ENCODE results near the gene HEATR5B. TPM values are rescaled to one million over a fixed set of nuclear protein-coding genes. Genes with fewer than 3 reads are reported as not detected.
A peak's percentile ranks its signal among the peaks of the same experiment; 100 is the strongest.

HEATR5B gene
- polyA plus RNA-seq, 1 donor (not counting 4 experiments of a cell fraction or from before 2014, with no cell fraction given): 21.1 TPM

DNA sequence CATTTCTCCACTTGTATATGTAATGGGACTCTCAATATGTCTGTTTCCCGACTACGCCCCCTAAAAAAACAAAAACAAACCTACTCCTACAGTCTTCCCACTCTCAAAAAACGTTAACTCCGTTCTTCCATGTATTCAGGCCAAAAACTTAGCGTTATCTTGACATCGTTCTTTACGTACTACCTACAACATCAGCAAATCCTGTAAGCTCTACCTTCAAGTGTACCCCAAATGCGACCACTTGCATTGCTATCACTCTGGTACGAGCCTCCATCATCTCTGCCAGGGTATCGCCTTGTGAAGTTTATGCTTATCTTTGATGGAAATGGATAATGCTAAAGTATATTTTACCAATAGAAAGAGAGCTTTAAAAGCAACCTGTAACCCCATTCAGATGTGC, 625 bp upstream of the HEATR5B start:
- H4K20me1 ChIP-seq (ENCODE audit: control insufficient read depth, extremely low read depth, insufficient read depth, low read length): no peaks in the 10 kb centered on the region
- H3K9me3 ChIP-seq (ENCODE audit: control insufficient read depth, low read depth, low read length): no peaks in the 10 kb centered on the region
- H3K9ac ChIP-seq (ENCODE audit: control insufficient read depth, extremely low read depth, insufficient read depth, low read length): peak overlapping the region; percentile 86
- H3K36me3 ChIP-seq (ENCODE audit: control insufficient read depth in 2 of 2, extremely low read depth in 1 of 2, insufficient read depth in 2 of 2, low read length in 2 of 2): peaks cover 0 to 5% of the 10 kb centered on the region in 2 experiments
- peaks cover 17% of the 10 kb centered on the region for H3K4me1 ChIP-seq (ENCODE audit: control insufficient read depth, extremely low read depth, insufficient read depth, low read length)
- dilution Hi-C loops (cut with MboI; ENCODE audit: extremely low pct_ligation_motif_present, low sequenced_read_pairs): no loop called here
- H3K9me1 ChIP-seq (ENCODE audit: control insufficient read depth, extremely low read depth, insufficient read depth, low read length): no peaks in the 10 kb centered on the region
- peak overlapping the region; percentile 96 for H3K4me2 ChIP-seq (ENCODE audit: control insufficient read depth, extremely low read depth, insufficient read depth, low read depth, low read length)
- no peak for DNase-seq (ENCODE audit: low read depth, low spot score)
- no peak for FAIRE-seq
- H3K79me2 ChIP-seq (ENCODE audit: control insufficient read depth, insufficient read depth, low read length): peaks cover 20% of the 10 kb centered on the region
- peak overlapping the region; percentile 95 for H2AFZ ChIP-seq (ENCODE audit: control insufficient read depth, low read length)
- TF ChIP-seq EZH2 (IDR thresholded peaks at IDR 0.05; ENCODE audit: low read length): no peak
- TF ChIP-seq, protein P1, sequence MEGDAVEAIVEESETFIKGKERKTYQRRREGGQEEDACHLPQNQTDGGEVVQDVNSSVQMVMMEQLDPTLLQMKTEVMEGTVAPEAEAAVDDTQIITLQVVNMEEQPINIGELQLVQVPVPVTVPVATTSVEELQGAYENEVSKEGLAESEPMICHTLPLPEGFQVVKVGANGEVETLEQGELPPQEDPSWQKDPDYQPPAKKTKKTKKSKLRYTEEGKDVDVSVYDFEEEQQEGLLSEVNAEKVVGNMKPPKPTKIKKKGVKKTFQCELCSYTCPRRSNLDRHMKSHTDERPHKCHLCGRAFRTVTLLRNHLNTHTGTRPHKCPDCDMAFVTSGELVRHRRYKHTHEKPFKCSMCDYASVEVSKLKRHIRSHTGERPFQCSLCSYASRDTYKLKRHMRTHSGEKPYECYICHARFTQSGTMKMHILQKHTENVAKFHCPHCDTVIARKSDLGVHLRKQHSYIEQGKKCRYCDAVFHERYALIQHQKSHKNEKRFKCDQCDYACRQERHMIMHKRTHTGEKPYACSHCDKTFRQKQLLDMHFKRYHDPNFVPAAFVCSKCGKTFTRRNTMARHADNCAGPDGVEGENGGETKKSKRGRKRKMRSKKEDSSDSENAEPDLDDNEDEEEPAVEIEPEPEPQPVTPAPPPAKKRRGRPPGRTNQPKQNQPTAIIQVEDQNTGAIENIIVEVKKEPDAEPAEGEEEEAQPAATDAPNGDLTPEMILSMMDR (optimal IDR thresholded peaks at IDR 0.05 in 1 of 3, IDR thresholded peaks at IDR 0.05 in 1 of 3, conservative IDR thresholded peaks at IDR 0.05 in 1 of 3; ENCODE audit: extremely low read depth in 1 of 3, insufficient read depth in 2 of 3, low read length in 3 of 3): no peak
- no peaks in the 10 kb centered on the region for H3K27me3 ChIP-seq (ENCODE audit: control insufficient read depth, extremely low read depth, insufficient read depth, low read length)
- peak overlapping the region; percentile 81 to 96 (median 89) for H3K4me3 ChIP-seq (ENCODE audit: control insufficient read depth in 2 of 3, extremely low read depth in 1 of 3, insufficient read depth in 2 of 3, low read depth in 1 of 3, low read length in 3 of 3)
- H3K27ac ChIP-seq (ENCODE audit: control insufficient read depth, insufficient read depth, low read length): peak overlapping the region; percentile 80

DNA sequence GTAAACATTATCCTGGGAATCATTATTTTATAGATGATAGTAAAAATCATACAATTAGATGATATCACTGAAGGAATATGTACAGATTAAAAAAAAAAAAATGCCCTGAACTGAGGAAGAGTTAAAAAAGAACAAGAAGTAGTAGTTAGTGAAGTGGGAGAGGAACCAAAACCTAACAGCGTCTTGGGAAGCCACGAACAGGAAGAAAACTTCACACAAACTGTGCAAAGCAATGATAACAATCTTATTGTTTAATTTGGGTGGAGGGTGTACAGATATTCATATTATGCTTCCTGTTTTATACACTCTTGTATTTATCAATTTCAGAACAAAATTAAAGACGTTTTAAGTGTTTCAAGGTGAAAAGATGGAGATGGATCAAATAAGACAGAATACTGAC, 3.5 kb downstream of the HEATR5B start:
- Histone ChIP-seq H3K4me1 (ENCODE audit: control insufficient read depth, extremely low read depth, insufficient read depth, low read length) (peaks cover 14% of the 10 kb centered on the region), H3K9ac (ENCODE audit: control insufficient read depth, extremely low read depth, insufficient read depth, low read length) (no peak overlapping the region), H3K9me3 (ENCODE audit: control insufficient read depth, low read depth, low read length) (no peaks in the 10 kb centered on the region), H3K4me2 (ENCODE audit: control insufficient read depth, extremely low read depth, insufficient read depth, low read depth, low read length) (no peak overlapping the region), H3K9me1 (ENCODE audit: control insufficient read depth, extremely low read depth, insufficient read depth, low read length) (no peaks in the 10 kb centered on the region), H4K20me1 (ENCODE audit: control insufficient read depth, extremely low read depth, insufficient read depth, low read length) (no peaks in the 10 kb centered on the region), H3K27ac (ENCODE audit: control insufficient read depth, insufficient read depth, low read length) (no peak overlapping the region), H3K4me3 (ENCODE audit: control insufficient read depth in 2 of 3, extremely low read depth in 1 of 3, insufficient read depth in 2 of 3, low read depth in 1 of 3, low read length in 3 of 3) (no peak overlapping the region), H2AFZ (ENCODE audit: control insufficient read depth, low read length) (no peak overlapping the region), H3K79me2 (ENCODE audit: control insufficient read depth, insufficient read depth, low read length) (peaks cover 20% of the 10 kb centered on the region), H3K36me3 (ENCODE audit: control insufficient read depth in 2 of 2, extremely low read depth in 1 of 2, insufficient read depth in 2 of 2, low read length in 2 of 2) (peaks cover 0 to 7% of the 10 kb centered on the region in 2 experiments), H3K27me3 (ENCODE audit: control insufficient read depth, extremely low read depth, insufficient read depth, low read length) (no peaks in the 10 kb centered on the region)
- TF ChIP-seq, protein P1 (optimal IDR thresholded peaks at IDR 0.05 in 1 of 3, IDR thresholded peaks at IDR 0.05 in 1 of 3, conservative IDR thresholded peaks at IDR 0.05 in 1 of 3; ENCODE audit: extremely low read depth in 1 of 3, insufficient read depth in 2 of 3, low read length in 3 of 3): no peak
- no peak for TF ChIP-seq EZH2 (IDR thresholded peaks at IDR 0.05; ENCODE audit: low read length)
- FAIRE-seq (no peak), DNase-seq (ENCODE audit: low read depth, low spot score) (no peak)
- dilution Hi-C loops (cut with MboI; ENCODE audit: extremely low pct_ligation_motif_present, low sequenced_read_pairs): no loop called here
